Breast epithelium (tissue), 3 donors: Measurements from ENCODE around the gene AGO3.

Experiments
- POLR2A ChIP-seq: fragments of 450-650 bp; IDR thresholded peaks from one replicate; pipeline ENCODE4 v1.6.1; 2016; ENCODE audit warnings: antibody characterized with exemption, mild to moderate bottlenecking, moderate library complexity
- POLR2AphosphoS5 ChIP-seq, 3 donors: sonication (generic); formaldehyde crosslinking; IDR thresholded peaks; one replicate each; pipeline ENCODE4 v1.6.1; 2017; ENCODE audit warnings: antibody characterized with exemption in 3 of 3
- TF ChIP-seq, protein P1 (sequence below), 3 donors: fragments of 450-650 bp; IDR thresholded peaks; one replicate each; pipeline ENCODE4 v1.5.1; 2016 to 2017; ENCODE audit warnings: antibody characterized with exemption in 3 of 3, mild to moderate bottlenecking in 3 of 3, moderate library complexity in 3 of 3

DNA sequence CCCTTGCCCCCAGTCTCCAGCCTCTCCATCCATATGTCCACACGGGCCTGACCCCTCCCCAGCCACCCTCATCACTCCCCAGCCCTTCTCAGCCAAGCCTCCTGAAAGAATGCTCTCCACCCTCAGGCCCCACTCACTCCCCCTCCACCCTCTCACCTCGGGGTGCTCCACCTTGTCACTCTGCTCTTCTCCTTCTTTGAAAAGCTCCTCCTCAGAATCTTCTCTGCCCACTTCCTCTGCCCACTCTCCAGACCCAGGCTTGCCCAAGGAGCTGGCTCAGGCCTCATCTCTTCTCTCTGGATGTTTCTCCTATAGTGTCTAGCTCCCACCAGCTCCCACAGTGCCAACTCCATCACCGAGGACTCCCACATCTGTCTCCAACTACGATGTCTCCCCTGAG, 180.2 kb downstream of the AGO3 start:
- no peak for TF ChIP-seq POLR2A
- TF ChIP-seq, protein P1, sequence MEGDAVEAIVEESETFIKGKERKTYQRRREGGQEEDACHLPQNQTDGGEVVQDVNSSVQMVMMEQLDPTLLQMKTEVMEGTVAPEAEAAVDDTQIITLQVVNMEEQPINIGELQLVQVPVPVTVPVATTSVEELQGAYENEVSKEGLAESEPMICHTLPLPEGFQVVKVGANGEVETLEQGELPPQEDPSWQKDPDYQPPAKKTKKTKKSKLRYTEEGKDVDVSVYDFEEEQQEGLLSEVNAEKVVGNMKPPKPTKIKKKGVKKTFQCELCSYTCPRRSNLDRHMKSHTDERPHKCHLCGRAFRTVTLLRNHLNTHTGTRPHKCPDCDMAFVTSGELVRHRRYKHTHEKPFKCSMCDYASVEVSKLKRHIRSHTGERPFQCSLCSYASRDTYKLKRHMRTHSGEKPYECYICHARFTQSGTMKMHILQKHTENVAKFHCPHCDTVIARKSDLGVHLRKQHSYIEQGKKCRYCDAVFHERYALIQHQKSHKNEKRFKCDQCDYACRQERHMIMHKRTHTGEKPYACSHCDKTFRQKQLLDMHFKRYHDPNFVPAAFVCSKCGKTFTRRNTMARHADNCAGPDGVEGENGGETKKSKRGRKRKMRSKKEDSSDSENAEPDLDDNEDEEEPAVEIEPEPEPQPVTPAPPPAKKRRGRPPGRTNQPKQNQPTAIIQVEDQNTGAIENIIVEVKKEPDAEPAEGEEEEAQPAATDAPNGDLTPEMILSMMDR (IDR thresholded peaks at IDR 0.05) = no peak
- TF ChIP-seq POLR2AphosphoS5 (IDR thresholded peaks at IDR 0.05) = no peak
